Measurements from ENCODE around the gene CTNNA1.
"Not testable (repeated sequence)": the region's sequence is repeated elsewhere in the genome, so short reads cannot be mapped to it uniquely, and the experiment has no call there.

The CTNNA1 gene

GRCh38 chr5:138725818-138726416 is 27.3 kb upstream of the CTNNA1 start:
- DNase-seq: no peak

- no peak for DNase-seq
These were observed 26.4 kb upstream of the CTNNA1 start for GRCh38 chr5:138726848-138727247.

GRCh38 chr5:138730496-138730895 is 22.7 kb upstream of the CTNNA1 start:
- DNase-seq: not testable (repeated sequence)

GRCh38 chr5:138732466-138732865 is 20.8 kb upstream of the CTNNA1 start:
- no peak for DNase-seq

- DNase-seq: no peak
These were observed 20.3 kb upstream of the CTNNA1 start for GRCh38 chr5:138732933-138733332.

- no peak for DNase-seq
These were observed 19.7 kb upstream of the CTNNA1 start for GRCh38 chr5:138733509-138733908.

- DNase-seq: no peak
These were observed 16.9 kb upstream of the CTNNA1 start for GRCh38 chr5:138736293-138736692.

GRCh38 chr5:138737494-138738265 is 15.5 kb upstream of the CTNNA1 start:
- no peak for DNase-seq

- DNase-seq: no peak
These were observed 14.8 kb upstream of the CTNNA1 start for GRCh38 chr5:138738399-138738798.

- no peak for DNase-seq
These were observed 13.3 kb upstream of the CTNNA1 start for GRCh38 chr5:138739938-138740337.

GRCh38 chr5:138743484-138743883 is 9.7 kb upstream of the CTNNA1 start:
- no peak for DNase-seq

GRCh38 chr5:138745268-138745667 is 8.0 kb upstream of the CTNNA1 start:
- DNase-seq: no peak

GRCh38 chr5:138748630-138749081 is 4.6 kb upstream of the CTNNA1 start:
- no peak for DNase-seq

GRCh38 chr5:138751344-138751743 is 1.9 kb upstream of the CTNNA1 start:
- DNase-seq: not testable (repeated sequence)

- peak; percentile 8 for DNase-seq
These were observed 779 bp upstream of the CTNNA1 start for GRCh38 chr5:138752341-138752950.

- peak; percentile 94 for DNase-seq
These were observed 821 bp downstream of the CTNNA1 start for GRCh38 chr5:138753794-138754698.

GRCh38 chr5:138754699-138755057 is 1.5 kb downstream of the CTNNA1 start:
- no peak for DNase-seq

GRCh38 chr5:138755084-138755748 is 2.0 kb downstream of the CTNNA1 start:
- peak; percentile 41 for DNase-seq

GRCh38 chr5:138757061-138757776 is 4.0 kb downstream of the CTNNA1 start:
- DNase-seq: no peak

GRCh38 chr5:138760448-138761110 is 7.4 kb downstream of the CTNNA1 start:
- DNase-seq: no peak

- not testable (repeated sequence) for DNase-seq
These were observed 7.9 kb downstream of the CTNNA1 start for GRCh38 chr5:138761115-138761514.
